Erythroblast (primary cell): ENCODE results near the gene PIF1.
A peak's percentile ranks its signal among the peaks of the same experiment; 100 is the strongest.
"Not testable (repeated sequence)": the region's sequence is repeated elsewhere in the genome, so short reads cannot be mapped to it uniquely, and the experiment has no call there.

Experiments
- DNase-seq, 2 experiments: peaks; one replicate each; lab custom pipeline; 2025; lab: John Stamatoyannopoulos, UW
- GATA1 ChIP-seq: IDR thresholded peaks from 2 replicates; pipeline ENCODE4 v1.6.1; 2011; ENCODE audit warnings: low read depth, mild to moderate bottlenecking, control low read depth, low read length, moderate library complexity
- POLR2A ChIP-seq: IDR thresholded peaks from 2 replicates; pipeline ENCODE4 v1.6.1; 2011; ENCODE audit warnings: mild to moderate bottlenecking, low read length

The PIF1 gene

DNA sequence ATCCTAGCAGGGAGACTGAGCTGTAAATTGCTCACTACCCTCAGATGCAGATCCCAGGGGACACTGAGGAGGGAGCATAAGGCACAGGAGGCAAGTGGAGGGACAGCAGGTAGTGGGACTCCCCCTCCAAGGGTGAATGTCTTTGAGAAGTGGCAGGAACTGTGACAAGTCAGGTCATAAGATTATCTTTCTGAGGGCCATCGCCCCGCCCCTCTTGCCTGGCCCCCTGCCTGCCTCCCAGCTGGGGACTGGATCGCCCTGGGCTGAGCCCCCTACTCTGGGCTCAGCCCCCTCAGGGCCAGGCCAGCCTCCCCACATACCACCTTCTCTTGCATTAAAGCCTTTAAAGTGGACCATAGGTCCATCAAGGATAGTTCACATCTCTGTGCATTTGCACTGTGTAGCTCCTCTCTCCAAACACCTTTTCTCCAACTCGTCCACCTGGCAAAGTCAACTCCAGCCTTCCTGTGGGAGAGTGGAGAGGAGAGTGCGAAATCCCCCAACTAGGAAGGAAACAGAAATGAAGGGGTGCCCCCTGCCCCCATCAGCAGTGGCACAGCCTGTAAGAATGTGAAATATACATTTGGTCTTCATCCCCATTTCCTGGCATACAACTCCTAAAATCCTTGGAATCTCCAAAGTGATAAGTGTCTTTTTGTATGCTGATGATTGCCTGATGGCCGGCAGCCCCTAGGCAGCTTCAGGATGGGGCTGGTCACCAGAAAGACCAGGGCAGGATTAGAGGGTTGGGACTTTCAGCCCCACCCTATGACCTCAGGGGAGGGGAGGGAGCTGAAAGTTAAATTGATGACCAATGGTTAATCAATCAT is 14.7 kb downstream of the PIF1 start:
- TF ChIP-seq GATA1 (no peak), POLR2A (no peak)
- no peak for DNase-seq

GRCh38 chr15:64809649-64810496 is 15.6 kb downstream of the PIF1 start:
- peak; percentile 60 to 81 for DNase-seq
- TF ChIP-seq POLR2A, result no peak
- TF ChIP-seq GATA1, result no peak

- TF ChIP-seq POLR2A, result no peak
- TF ChIP-seq GATA1, result no peak
- no peak for DNase-seq
Measured at GRCh38 chr15:64808785-64809453, 16.5 kb downstream of the PIF1 start.

DNA sequence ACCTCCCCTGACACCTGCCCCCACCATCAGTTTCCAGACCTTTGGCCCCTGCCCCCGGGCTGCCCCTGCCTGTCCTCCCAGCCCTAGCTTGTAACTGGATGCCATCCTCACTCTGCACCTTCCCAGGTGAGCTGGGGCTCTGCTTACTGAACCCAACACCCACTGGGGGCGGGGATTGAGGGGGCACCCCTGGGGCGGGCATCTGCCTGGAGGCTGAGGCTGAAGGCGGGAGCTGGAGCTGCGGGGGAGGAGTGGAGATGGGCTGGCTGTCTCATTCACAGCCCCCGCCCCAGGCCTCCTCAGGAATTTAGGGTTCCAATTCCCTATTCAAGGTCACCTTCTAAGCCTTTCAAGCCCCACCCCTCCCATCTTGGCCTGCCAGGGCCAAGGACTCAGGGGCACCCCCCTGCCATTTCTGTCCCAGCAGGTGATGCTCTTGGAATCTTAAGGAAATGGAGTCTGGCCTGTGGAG is 17.7 kb downstream of the PIF1 start:
- DNase-seq, result no peak
- no peak for TF ChIP-seq GATA1

- no peak for DNase-seq
- no peak for TF ChIP-seq POLR2A
- no peak for TF ChIP-seq GATA1
Measured at GRCh38 chr15:64807051-64807749, 18.2 kb downstream of the PIF1 start.

DNA sequence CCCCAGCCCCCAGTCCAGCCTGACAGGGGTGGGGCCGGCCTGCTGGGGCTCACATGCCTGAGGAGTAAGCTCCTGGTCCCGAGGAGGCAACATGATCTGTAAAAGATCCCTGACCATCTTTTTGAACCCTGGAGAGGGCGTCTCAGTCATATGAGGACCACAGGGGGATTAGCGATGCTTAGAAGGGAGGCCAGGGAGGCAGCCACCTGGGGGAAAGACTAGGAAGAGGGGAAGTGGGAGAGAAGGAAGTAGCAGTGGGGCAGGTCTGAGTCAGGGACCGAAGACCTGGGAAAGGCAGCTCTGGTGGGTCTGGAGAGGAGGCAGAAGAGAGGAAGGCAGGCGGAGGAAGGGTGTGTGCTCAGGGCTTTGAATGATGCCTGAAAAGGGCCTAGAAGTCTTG is 18.9 kb downstream of the PIF1 start:
- no peak for TF ChIP-seq GATA1

DNA sequence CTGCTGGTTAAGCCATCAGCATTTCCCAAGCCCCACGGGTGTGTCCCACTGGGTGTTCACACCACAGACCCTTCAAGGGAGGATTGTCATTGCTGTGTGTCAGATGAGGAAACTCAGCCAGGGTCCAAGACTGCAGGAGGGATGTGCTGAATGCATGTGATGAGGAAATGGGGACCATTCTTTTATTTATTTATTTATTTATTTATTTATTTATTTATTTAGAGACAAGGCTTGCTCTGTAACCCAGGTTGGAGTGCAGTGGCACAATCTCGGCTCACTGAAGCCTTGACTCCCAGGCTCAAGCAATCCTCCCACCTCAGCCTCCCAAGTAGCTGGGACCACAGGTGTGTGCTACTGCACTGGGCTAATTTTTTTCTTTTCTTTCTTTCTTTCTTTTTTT is 20.8 kb downstream of the PIF1 start:
- no peak for DNase-seq
- no peak for TF ChIP-seq GATA1
- no peak for TF ChIP-seq POLR2A

More for the DNA sequence above, 18.9 kb downstream of the PIF1 start:
- DNase-seq, result no peak

DNA sequence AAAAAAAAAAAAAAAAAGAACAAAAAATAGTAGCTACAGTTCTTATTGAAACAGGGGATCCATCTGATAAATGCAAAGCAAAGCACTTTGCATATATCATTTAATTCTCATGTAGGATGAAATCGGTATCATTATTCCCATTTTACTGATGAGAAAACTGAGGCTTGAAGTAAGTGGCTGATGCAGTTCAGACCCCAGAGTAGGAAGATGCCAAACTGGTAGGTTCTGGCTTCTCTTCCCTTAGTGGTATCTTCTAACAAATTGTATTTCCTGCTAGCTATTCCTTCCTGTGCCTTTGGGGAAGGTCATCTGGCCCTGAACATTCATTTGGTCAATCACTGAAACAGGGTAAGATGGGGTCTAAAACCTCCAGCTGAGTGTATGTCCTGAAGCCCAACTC is 21.9 kb downstream of the PIF1 start:
- TF ChIP-seq GATA1 (no peak), POLR2A (no peak)
- DNase-seq, result no peak

- no peak for DNase-seq
- no peak for TF ChIP-seq POLR2A
- no peak for TF ChIP-seq GATA1
Measured at GRCh38 chr15:64800476-64800875, 25.0 kb downstream of the PIF1 start.

DNA sequence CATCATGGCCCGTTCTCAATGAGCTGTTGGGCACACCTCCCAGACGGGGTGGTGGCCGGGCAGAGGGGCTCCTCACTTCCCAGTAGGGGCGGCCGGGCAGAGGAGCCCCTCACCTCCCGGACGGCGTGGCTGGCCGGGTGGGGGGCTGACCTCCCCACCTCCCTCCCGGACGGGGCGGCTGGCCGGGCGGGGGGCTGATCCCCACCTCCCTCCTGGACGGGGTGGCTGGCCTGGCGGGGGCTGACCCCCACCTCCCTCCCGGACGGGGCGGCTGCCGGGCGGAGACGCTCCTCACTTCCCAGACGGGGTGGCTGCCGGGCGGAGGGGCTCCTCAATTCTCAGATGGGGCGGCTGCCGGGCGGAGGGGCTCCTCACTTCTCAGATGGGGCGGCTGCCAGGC is 26.5 kb downstream of the PIF1 start:
- DNase-seq, result not testable (repeated sequence)

DNA sequence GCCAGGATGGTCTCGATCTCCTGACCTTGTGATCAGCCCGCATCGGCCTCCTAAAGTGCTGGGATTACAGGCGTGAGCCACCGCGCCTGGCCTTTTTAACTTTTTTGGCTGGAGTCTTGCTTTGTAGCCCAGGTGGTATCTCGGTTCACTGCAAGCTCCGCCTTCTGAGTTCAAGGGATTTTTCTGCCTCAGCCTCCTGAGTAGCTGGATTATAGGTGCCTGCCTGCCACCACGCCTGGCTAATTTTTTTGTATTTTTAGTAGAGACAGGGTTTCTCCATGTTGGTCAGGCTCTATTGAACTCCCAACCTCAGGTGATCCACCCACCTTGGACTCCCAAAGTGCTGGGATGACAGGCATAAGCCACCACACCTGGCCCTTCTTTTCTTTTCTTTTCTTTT is 29.5 kb downstream of the PIF1 start:
- not testable (repeated sequence) for DNase-seq

- not testable (repeated sequence) for DNase-seq
Measured at GRCh38 chr15:64795299-64795698, 30.1 kb downstream of the PIF1 start.

- DNase-seq, result no peak
- TF ChIP-seq POLR2A, result no peak
- TF ChIP-seq GATA1, result no peak
Measured at GRCh38 chr15:64792282-64792681, 33.2 kb downstream of the PIF1 start.

DNA sequence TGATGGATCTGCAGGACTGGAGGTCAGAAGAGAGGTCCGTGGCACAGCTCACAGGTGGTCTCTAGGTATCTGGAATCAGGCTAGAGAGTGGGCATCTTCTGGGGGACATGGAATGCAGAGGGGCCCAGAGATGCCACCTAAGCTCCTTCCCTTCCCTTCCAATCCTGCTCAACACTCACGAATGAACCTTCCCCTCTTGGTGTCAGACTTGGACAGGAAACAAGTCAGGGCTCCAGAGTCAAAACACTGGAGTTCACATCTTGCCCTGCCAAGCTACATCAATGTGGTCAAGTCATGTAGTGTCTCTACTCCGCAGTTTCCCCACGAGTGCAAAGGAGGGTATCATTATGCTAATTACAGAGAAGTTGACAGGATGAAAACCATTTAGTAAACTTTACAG is 34.0 kb downstream of the PIF1 start:
- TF ChIP-seq GATA1, result no peak
- no peak for TF ChIP-seq POLR2A
- no peak for DNase-seq
